GM18511 (cell line): ENCODE measurements around the gene CFAP57.

Experiments
- ATAC-seq: cut with Tn5 transposase; IDR thresholded peaks from one replicate; pipeline ENCODE4 v1.9.1; 2021; ENCODE audit warnings: mild to moderate bottlenecking, moderate library complexity; ENCODE audit not compliant: unreplicated experiment

CFAP57 gene

DNA sequence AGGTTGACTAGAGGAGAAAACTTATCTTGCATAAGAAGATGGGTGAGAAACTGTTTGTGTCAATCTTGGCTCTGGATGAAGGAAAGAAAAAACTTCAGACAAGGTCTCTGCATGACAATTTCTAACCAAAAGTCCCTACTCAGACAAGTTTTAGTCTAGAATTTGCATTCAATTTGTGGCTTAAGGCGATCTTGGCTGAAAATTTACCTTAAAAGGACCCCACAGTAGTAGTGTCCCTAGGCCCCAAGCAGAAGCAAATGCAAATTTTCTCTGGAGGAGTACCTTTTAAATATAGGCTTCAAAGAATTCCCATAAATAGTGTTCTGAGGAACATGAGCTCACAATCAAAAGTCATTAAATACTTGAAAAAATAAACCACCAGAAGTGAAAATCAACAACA is 80.1 kb downstream of the CFAP57 start:
- ATAC-seq: no peak

GRCh38 chr1:43253173-43253572 is 81.0 kb downstream of the CFAP57 start:
- no peak for ATAC-seq

DNA sequence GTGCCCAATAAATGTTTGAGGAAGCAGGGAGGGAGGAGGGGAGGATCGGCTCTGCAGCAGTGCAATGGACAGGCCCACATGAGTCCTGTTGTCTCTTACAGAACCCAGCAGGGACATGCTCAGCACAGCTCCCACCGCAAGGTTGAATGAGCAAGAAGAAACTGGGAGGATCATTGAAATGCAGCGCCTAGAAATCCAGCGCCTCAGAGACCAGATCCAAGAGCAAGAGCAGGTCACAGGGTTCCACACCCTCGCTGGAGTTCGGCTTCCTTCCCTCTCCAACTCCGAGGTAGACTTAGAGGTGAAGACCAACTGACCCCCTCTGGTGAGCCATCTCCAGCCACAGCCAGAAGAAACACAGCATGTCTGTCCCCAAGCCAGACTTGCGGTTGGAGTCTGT is 81.7 kb downstream of the CFAP57 start:
- no peak for ATAC-seq

- ATAC-seq: no peak
Measured at GRCh38 chr1:43255438-43256210, 83.5 kb downstream of the CFAP57 start.

GRCh38 chr1:43256675-43257570 is 84.8 kb downstream of the CFAP57 start:
- no peak for ATAC-seq

- no peak for ATAC-seq
Measured at GRCh38 chr1:43258370-43258769, 86.2 kb downstream of the CFAP57 start.

DNA sequence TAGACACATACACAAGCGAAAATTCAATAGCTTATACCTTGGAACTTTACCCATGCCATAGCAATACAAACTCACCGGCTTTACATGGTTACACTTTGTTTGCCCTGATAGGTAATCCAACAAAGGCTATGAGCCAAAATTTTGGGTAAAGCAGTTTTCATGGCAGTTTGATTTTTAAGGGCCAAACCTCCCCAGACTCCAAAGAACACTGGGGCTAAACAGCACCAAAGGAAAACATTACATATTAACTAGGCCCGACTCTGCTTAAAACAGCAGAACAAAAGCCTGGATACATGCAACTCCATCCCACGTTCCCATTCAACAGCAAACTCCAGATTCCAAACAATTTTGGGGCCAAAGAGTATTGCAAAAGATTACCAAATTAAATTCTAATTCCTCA is 93.3 kb downstream of the CFAP57 start:
- ATAC-seq: no peak

DNA sequence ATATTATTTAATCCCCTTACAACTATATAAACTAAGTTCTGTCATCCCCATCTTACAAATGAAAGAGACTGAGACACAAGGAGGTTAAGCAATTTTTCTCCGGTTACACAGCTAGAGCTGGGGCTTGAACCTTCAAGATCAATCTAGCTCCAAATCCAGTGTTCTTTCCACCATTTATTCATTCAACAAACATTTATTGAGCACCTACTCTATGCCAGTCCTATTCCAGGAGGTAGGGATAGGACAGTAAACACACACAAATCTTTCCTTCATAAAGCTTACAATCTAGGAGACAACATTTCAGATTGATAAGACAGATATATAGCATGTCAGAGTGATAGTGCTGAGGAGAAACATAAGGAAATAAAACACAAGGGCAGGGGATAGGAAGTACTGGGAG is 94.8 kb downstream of the CFAP57 start:
- no peak for ATAC-seq

DNA sequence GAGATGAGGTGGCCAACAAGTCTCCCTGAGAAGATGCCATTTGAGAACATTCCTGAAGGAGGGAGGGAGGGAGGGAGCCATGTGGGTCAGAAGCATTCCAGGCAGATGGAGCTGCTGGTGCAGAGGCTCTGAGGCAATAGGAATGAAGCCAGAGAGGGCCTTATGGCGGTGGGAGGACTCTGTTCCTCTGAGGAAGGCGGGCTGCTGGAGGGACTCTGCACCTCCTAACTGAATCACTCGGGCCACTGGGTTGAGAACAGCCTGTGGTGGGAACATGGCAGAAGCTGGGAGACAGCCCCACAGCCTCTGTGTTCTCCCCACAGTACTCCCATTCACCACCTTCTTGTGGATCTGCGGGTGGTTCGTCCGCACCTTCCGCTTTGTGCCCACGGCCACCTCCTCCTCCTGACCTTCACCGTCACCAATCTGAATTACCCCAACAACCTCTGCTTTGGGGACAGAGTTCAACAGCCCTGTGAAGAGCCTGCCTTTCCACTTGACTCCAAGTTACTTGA is 95.2 kb downstream of the CFAP57 start:
- no peak for ATAC-seq

- ATAC-seq: no peak
Measured at GRCh38 chr1:43267818-43268425, 95.8 kb downstream of the CFAP57 start.

DNA sequence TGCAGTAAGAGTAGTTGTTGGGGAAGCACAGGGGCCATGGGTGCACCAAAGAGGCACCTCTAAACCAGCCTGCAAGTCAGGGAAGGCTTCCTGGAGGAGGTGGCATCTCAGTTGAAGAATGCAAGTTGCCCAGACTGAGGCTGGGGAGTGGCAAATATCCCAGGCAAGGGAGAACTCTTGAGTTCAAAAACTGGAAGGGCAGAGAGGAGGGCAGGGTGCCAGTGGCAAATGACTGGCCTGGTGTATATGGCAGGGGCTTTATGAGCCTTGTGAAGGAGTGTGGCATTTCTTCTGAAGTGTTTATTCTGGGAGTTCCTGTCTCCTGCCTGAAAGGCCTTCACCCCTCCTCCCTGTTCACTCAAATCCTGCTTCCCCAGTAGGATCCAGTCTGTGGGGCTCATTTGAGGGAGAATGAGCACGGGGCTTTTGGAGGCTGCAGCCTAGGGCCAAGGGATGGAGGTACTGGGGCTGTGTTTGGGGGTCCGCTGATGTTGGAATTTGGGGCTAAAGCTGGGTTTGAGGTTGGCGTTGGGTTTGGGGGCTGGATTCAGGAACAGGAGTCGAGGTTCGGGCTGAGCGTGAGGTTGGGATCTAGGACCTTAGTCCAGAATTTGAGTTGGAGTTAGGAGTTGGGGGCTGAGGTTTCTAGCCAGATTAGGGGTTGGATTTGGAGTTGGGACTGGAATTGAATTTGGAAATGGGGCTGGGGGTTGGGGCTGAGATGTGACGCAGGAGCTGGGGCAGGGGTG is 97.7 kb downstream of the CFAP57 start, which contains the start of gene TMEM125:
Gene TMEM125, plus strand, starts transcription at position 357 of the 749 bp plus-strand sequence. CDS start 2,740 bp downstream, outside the sequence.
- no peak for ATAC-seq

DNA sequence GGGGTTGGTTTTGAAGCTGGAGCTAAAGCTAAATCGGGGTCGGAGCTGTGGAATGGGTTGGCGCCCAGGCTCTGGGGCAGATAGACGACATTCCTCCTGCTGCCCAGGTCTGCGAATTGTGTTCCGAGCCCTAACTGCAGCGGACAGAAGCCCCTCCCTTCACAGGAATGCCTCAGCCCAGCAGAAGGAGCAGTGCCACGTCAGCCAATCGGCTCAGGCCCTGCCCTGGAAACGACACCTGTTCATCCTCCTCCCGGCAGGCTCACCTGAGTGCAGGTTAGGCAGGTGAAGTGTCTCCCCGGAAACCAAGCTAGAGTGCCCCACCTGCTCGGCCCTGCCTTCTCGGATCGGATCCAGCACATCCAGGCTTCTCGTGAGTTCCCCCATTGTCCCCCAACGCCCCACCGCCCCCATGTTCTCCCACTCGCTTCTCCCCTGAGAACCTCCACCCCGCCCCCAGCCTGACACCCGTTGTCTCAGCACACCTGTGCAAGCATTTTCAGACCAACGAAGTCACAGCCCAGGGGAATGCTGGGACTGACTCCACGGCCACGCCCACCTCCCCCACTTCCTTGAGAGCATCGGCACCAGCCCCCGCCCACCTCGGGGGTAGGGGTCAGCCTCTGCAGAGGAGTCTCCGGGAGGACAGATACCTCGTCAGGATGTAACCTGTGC is 98.4 kb downstream of the CFAP57 start:
- ATAC-seq: no peak

DNA sequence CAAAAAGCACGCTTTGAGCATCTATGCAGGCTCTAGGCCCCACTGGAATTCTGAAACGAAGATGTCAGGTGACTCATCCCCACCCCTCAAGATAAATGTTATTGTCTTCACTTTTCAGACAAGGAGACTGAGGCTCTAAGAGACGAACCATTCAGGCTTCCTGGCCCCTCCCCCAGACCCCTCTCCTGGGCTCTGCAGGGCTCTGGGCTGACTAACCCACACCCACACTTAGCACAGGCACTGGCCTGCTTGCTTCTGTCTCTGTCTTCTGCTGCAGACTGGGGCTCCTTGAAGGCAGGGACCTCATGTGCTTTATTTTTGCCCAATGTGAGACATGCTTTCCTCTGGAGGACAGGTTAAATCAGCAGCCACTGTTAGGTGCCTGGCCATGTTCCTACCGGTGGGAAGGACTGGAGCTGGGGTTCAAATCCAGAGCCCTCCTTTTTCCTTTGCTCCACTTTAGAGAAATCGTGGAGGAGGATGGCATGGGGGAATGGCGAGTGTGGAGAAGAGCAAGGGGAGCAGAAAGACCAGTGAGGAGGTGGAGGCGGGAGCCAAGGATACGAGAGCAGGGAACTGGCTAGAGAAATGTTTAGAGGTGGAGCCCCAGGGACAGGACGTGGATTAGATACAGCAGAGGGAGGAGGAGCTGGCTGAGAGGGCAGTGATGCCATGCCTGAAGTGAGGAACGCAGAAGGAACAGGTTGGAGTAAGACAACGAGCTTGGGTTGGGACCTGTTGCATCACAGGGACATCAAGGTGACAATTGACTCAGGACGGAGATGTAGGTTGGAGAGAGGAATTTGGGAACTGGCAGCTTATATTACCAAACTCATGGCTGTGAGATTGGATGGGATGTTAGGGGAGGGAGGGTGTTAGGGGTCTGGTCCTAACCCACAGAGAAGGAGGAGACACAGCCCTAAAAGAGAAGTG is 99.3 kb downstream of the CFAP57 start:
- no peak for ATAC-seq

GRCh38 chr1:43272161-43272560 is 100.0 kb downstream of the CFAP57 start:
- no peak for ATAC-seq

DNA sequence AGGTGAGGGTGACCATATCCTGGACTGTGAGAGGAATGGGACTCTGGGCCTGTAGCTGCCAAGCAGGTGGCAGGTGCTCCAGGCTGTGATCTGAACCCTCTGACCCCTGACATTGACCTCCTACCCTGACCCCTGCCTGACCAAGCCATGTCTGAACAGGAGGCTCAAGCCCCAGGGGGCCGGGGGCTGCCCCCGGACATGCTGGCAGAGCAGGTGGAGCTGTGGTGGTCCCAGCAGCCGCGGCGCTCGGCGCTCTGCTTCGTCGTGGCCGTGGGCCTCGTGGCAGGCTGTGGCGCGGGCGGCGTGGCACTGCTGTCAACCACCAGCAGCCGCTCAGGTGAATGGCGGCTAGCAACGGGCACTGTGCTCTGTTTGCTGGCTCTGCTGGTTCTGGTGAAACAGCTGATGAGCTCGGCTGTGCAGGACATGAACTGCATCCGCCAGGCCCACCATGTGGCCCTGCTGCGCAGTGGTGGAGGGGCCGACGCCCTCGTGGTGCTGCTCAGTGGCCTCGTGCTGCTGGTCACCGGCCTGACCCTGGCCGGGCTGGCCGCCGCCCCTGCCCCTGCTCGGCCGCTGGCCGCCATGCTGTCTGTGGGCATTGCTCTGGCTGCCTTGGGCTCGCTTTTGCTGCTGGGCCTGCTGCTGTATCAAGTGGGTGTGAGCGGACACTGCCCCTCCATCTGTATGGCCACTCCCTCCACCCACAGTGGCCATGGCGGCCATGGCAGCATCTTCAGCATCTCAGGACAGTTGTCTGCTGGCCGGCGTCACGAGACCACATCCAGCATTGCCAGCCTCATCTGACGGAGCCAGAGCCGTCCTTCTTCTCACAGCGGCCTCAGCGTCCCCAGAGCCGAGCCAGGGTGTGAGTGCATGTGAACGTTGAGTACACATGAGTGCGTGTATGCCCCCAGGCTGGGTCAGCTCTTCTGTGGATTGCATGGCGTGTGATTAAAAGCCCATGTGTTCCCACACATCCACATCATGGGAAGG is 100.7 kb downstream of the CFAP57 start:
- no peak for ATAC-seq

DNA sequence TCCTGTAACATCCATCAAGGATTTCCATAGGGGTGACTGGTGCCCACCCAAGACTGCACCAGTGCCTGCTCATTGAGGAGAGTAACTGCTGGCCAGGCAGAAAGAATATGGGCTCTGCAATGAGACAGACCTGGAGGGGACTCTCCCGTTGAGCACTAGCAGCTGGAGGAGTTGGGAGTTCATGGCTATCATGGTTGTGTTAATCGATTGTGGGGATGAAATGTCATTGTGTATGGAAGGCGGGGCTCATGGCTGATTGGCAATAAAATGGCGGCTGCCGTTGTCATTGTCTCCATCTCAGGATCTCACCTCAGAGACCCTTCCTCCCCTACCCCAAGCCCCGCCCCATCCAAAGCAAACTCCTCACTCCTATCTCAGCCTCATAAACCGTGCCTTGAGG is 101.6 kb downstream of the CFAP57 start:
- no peak for ATAC-seq

DNA sequence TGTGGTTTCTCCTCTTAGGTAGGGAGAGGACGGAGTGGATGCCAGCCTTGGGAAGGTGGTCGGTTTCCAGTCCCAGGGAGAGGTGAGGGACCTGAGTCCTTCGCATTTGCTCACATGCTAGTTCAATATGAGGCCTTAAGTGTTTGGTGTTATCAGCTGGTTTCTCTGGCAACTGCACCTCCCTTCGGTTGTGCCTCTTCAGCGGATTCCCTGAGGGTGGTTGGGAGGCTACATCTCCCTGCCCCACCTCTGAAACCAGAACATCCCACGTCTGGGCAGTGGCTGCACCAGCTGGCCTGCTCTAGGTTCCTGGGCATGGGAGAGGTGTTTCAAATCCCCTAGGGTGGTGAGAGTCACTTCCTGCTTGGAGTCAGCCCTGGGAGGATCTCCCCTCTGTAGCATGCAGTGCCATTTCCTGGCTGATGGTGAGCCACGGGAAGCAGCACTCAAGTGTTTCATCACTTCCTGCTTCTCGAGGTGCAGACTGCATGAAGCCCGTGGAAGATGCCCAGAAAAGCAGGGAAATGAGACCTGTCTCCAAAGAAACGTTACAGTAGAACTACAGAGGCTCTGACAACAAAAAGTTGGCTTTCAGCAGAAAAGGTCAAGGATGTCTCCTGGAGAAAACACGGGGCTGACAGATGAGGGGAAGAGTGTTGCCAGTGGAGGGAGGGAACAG is 102.1 kb downstream of the CFAP57 start:
- no peak for ATAC-seq
